ENCODE measurements around the gene VCPKMT.
"Not testable (repeated sequence)": the region's sequence is repeated elsewhere in the genome, so short reads cannot be mapped to it uniquely, and the experiment has no call there.

Gene VCPKMT

DNA sequence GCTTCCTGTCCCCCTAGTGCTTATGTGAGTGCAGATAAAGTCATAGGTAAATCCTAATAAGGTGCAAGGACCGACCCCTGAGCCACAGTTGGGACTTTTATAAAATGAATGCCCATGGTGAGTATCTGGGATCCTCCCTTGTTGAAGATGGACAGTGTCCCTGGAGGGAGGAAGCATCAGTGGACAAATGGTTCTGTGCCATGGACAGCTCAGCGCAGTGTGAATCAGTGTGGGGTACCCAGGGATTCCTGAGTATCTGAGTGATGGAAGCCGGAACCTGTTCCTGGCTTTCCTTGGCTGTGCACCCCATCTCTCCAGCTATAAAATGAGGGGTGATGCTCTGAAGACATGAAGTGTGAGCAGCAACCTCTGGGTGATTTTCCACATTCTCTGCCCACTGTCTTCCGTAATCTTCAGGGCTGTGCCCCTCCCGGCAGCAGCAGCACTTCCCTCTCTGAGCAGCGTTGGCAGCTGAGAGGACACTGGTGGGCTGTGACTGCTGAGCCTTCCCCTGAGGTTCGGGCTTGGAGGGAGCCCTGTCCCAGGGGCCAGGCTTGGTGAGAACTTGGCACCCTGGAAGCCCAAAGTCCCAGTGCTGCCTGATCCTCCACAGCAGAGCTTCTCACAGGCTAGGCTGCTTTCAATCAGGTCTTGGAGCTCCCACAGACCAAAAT lies 25.0 kb downstream of the VCPKMT start:
- no peak for DNase-seq

DNA sequence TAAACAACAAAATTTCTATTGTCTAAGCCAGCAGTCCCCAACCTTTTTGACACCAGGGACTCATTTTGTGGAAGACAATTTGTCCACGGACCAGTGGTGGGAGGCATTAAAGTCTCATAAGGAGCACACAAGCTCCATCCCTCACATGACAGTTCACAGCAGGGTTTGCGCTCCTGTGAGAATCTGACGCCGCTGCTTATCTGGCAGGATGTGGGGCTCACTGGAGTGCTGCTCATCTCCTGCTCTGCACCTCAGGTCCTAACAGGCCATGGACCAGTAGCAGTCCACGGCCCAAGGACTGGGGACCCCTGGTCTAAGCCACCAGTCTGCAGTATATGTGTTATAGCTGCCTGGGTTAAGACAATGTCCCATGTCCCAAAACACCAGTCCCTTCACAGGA lies 27.2 kb downstream of the VCPKMT start:
- no peak for DNase-seq

DNA sequence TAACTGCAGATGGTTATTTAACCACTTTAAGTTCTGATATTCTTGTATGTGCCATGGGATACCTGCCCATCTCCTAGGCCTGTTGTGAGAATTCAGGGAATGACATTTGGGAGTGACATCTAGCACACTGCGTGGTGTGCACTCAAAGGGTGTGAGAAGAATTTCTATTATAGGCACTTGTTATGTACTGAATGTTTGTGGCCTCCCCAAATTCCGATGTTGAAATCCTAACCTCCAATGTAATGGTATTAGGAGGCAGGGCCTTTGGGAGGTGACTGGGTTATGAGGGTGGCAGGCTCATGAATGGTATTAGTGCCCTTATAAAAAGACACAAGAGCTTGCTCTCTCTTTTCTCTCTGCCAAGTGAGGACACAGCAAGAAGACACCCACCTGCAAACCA lies 27.6 kb downstream of the VCPKMT start:
- no peak for DNase-seq

DNA sequence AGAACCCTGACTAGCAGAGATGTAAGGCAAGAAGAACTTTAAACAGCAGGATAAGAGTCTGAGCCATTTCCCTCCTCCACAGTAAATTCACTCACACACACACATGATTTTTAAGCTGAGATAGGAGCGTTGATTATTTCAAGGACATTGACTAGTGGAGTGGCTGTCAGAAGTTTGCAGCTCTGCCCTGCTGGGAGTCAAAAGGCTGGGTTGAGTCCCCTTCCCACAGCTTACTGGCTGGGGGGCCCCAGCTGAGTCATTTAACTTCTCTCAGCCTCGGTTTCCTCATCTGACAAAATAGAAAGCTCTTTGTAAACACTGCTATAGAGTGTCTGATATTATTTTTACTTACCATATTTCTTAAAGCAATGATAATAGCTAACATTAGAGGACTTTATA lies 28.3 kb downstream of the VCPKMT start:
- DNase-seq: no peak

DNA sequence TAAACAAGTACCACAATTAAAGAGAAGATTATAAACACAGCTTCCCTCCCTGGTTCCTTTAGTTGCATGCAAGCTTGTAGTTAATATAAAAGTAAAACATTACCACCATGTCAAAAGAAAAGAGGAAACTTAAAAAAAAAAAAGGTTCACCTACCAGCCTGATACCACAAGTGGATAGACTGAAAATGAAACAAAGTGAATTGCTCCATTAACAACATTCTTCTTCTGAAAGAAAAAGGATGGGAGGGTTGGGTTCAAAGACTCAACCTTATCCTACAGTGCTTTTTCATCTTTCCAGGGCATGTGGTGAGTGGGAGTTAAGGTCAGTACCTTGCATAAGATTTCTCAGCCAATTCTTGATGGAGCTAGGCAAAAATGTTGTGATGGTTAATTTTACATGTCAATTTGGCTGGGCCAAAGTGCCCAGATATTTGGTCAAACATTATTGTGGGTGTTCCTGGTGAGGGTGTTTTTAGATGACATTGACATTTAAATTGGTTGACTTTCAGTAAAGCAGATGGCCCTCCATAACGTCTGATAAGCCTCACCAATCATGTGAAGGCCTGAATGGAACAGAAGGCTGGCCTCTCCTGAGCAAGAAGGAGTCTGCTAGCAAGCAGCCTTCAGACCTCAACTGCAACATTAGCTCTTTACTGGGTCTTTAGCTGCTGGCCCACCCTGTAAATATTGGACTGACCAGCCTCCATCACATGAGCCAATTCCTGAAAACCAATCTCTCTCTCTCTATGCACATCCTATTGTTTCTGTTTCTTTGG lies 28.8 kb downstream of the VCPKMT start:
- DNase-seq: no peak

DNA sequence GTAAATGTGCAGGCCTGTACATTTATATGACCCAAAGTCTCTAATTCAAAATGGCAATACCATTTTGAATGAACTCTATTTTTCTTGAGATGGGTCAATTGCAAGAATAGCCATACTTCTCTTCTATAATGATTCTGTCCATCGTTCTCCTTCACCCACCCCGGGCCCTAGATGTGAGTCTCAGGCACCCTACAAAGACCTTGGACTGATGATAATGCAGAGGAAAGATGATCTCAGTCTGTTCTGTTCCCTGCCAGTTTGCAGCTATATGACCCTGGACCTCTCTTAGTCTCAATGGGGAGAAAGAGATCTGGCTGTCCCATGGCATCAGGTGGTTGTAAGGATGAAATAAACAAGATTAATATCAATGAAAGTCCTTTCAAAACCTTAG lies 30.1 kb downstream of the VCPKMT start:
- DNase-seq: no peak

DNA sequence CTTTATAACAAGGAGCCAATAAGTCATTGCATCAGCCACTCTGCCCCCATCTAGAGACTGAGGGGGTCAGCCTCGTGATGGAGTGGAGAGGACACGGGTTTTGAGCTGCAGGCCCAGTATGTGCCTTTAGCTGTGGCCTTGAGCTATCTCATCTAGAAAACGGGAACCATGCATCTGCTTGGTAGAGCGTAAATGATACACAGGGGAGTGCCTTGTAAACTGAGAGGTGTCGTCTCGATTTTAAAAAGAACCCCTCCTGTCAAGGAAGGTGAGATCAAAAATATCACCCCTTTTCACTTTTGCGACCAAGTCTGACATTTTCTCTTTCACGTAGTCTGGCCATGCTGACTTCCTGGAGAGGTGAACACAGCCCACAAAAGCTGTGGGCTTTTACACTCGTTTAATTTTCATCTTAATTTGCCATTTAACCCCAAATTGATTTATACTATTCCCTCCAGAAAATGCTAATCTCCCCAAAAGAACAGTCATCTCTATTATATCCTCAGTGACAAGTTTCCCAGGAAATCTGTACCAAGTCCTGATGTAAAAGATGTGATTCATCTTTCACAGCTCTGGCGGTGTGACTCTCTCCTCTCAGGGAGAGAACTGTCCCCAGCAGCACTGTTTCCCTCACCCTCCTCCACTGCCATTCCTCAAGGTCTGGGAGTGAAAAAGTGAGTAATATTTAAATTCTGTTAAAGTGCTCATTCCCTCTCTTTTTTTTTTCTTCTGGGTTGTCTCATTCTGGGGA lies 30.6 kb downstream of the VCPKMT start:
- DNase-seq: no peak

DNA sequence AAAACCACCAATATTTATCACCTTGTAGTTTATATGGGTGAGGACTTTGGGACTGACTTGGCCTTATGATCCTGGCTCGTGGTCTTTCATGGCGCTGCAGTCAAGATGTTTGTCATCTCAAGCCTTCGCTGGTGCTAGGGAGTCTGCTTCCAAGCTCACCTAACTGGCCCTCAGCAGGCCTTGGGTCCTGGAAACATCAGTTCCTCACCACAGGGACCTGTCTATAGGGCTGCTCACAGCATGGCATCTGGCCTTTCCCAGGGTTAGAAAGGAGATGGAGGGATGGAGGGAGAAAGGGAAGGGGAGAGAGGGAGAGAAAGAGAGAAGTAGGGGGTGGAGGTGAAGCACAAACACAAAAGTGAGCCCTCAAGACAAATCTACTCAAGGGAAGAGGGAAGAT lies 31.7 kb downstream of the VCPKMT start:
- no peak for DNase-seq

DNA sequence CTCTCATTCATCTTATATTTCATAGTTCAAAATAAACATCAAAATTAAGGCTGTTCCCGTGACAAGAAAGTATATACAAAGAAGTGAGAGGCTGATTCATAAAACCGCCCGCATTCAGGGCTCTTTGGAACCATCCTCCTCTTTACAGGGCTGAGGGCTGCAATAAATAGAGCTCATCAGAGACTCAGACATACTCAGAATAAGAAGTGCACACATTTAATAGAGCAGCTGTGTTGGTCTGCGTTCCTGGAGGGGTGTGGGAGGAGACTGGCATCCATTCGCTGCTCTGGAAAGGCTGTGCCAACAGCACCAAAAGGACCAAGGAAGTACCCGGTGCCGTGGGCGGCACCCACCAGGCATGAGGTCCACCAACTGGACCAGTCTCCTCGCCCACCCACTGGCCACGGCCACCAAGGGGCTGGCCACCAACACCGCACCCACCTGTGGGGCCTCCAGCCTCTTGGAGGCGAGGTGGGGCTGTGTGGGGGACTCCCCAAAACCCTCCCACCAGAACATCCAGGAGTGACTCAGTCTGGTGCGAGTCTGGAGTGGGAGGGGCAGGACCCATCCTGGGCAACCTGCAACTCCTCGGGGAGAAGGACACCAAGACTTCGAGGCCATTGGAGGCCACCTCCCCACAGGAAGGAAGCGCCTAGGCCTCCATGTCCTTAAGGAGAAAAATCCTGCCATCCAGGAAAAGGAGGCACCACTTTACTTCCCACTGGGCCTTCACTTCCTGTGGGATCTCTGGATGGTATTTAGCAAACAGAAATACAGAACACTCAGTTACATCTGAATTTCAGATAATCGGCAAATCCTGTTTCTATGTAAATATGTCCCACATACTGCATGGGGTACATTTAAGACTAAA lies 32.7 kb downstream of the VCPKMT start:
- DNase-seq: no peak

DNA sequence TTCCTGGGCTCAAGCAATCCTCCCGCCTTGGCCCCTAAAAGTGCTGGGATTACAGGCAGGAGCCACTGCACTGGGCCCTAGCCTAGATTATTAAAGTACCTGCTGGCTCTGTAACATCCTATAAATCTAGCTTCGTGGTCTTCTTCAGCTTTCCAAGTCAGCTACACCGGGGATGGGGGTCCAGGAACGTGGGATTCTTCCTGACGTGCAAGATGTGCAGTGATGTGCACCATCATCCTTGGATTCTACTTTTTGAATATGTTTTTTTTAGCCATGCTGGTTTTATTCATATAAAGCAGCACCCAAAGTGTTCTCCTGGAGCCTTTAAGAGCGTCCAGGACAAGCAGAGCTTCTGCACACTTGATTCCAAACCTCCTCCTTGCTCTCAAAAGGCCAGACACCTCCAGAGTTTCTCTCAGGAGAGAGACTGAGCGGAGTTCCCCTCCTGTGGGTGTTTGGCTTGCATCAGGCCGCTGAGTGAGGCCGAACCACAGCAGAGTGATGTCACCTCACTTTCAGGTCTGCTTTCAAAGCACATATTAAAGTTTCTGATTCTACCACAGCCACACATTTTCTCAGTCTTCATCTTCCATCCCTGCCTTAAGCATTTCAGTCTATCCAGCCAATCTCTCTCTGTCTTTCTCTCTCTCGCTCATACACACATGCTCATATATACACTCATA lies 33.4 kb downstream of the VCPKMT start:
- no peak for DNase-seq

DNA sequence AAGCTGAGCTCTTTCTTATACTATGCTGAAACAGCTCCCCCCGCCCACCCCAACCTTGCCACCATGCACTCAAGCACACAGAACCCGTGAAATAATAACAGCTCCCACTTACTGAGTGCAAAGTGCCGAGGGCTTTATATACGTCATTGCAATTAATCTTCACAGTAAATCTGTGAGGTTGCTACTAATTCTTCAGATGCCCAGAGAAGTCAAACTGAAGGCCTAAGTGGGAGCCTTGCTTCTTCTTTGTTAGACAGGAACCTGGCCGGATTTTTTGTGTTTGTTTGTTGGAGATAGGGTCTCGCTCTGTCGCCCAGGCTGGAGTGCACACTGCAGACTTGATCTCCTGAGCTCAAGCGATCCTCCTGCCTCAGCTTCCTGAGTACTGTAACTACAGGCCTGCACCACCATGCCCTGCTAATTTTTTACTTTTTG lies 34.0 kb downstream of the VCPKMT start:
- no peak for DNase-seq

DNA sequence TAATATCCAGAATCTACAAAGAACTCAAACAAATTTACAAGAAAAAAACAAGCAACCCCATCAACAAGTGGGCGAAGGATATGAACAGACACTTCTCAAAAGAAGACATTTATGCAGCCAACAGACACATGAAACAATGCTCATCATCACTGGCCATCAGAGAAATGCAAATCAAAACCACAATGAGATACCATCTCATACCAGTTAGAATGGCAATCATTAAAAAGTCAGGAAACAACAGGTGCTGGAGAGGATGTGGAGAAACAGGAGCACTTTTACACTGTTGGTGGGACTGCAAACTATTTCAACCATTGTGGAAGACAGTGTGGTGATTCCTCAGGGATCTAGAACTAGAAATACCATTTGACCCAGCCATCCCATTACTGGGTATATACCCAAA lies 37.3 kb downstream of the VCPKMT start:
- not testable (repeated sequence) for DNase-seq

DNA sequence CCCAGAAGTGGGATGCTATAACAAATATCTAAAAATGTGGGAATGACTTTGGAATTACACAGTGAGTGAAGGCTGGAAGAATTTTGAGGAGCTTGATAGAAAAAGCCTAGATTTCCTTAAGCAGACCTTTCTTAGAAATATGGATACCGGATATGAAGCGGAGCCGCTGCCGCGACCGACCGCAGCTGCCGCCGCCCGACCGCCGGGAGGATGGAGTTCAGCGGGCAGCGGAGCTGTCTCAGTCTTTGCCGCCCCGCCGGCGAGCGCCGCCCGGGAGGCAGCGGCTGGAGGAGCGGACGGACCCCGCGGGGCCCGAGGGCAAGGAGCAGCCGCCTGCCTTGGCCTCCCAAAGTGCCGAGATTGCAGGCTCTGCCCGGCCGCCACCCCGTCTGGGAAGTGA lies 42.7 kb downstream of the VCPKMT start:
- not testable (repeated sequence) for DNase-seq

DNA sequence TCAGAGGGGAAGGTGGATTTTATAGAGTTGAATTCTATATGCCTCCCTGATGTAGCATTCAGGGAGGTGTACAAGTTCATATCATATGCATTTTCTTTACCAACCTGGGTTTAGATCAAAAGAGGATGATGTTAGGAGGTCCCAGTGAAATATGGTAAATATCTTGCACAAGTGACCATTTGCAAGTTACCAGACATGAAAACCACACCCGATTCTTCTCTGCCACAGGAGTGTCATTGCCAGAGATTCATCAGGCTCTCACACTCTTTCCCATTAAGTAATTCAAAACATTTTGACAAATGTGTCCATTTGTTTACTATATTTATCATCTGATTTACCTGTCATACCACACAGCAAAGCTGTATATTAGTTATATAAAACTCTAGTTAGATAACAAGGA lies 44.0 kb downstream of the VCPKMT start:
- DNase-seq: no peak

DNA sequence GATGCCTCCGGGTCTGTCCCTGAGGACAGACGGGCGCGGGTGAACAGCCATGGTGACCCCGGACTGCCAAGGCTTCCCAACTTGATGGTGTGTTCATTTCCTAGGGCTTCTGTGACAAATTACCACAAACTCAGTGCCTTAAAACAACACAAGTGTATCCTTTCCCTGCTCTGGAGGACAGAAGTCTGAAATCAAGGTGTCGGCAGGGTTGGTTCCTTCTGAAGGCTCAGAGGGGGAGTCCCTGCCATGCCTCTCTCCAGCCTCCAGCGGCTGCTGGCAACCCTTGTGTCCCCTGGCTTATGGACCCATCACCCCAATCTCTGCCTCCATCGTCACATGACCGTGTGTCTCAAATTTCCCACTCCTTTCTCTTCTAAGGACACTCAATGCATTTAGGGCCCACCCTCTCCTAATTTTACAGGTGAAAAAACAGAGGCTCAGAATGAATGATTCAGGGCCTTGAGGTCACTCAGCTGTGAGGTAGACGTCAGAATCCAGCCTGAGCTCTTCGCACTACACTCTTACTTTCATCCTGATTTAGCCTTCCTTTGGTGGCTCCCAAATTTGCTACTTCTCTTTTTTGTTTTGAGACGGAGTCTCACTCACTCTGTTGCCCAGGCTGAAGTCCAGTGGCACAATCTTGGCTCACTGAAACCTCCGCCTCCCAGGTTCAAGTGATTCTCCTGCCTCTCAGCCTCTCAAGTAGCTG lies 45.4 kb downstream of the VCPKMT start:
- no peak for DNase-seq

DNA sequence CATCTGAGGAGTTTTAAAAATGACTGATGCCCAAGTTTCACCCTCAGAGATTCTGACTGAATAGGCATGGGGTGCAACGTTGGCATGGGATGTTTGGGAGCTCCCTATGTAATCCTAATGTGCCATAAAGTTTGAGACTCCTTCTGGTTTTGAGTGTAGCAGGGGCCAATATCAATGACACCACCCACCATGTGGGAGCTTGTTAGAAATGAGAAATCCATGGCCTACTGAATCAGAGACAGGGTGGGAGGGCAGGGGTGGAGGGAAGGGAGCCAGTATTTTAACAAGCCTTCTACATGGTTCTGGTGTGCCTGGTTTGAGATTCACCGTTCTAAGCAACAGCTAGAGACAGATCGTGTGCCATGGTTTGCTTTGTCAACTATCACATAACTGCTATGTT lies 46.1 kb downstream of the VCPKMT start:
- DNase-seq: no peak

DNA sequence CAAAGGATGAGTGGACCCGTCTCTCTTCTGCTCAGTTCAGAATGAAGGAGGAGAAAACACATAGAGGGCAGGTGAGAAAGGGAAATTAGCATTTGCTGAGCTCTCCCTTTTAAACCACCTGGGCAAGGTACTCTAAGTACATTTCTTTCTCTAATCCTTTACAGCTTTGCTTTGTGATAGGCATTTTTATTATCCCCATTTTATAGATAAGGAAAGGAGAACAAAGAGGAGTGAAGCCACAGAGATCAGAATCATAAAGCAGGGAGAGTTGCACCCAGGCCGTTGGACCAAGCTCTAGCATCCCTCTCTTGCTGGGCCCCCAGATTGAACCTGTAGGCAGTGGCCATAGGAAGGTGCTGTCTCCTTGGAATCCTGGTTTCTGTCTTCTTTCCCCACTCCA lies 47.0 kb downstream of the VCPKMT start:
- DNase-seq: no peak

DNA sequence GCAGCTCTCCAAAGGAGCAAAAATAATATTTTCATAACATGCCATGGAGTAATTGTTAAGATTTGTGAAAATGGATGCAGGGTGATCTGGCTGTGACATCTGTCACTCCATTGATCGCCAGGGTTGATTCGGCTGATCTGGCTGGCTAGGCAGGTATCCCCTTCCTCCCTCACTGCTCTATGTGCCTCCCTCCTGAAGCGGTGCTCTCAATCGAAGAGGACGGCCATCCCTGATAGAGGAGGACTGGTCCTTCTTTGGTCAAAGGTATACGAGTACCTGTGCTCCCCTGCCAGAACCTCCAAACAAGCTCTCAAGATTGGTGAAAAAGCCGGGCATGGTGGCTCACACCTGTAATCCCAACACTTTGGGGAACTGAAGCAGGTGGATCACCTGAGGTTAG lies 47.9 kb downstream of the VCPKMT start:
- no peak for DNase-seq

DNA sequence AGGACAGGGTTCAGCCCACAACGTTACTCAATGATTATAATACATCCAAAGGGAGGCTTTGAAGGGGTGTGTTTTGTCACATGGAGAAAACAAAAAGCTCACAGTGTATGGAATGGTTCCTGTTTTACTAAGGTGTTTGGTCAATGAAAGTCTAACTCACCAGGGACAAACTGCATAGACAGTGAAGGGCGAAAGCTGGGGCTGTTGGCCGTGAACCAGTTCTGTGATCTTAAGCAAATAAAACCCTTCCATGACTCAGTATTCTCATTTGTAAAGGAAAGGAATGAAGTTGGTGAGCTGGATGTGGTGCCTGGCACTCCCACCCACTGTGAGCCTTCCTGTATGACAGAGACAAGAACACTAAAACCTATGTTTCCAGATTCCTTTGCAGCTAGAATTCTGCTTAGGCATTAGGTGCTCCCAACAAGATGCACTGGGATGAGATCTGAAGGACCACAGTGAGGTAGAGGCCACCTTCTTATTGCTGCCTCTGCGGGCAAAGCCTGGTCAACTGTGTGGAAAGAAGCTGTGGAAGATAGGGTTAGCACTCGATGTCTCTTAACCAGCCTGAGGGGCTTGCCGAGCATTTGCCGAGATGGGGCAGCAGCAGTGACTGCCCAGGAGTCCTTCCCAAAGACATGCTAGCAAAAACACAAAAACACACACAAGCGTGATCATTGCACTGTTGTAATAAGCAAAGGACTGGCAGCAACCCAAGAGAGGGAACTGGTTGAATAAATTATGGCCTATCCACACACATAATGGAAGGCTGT lies 48.5 kb downstream of the VCPKMT start:
- no peak for DNase-seq

DNA sequence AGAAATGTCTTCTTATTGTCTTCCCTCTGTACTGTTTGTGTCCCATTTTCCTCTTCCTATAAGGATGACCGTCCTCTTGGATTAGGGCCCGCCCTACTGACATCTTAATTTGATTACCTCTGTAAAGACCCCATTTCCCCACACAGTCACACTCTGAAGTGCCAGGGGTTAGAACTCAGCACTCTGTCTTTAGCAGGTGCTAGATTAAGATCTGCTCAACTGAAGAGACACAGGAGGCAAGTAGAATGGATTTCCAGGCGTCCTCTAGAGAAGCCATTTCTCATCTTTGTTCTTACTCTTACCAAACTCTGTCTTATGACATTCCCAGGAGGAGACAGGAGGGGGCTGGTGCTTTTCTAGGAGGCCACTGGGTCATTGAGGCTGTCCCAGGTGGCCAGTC lies 50.8 kb downstream of the VCPKMT start:
- no peak for DNase-seq

DNA sequence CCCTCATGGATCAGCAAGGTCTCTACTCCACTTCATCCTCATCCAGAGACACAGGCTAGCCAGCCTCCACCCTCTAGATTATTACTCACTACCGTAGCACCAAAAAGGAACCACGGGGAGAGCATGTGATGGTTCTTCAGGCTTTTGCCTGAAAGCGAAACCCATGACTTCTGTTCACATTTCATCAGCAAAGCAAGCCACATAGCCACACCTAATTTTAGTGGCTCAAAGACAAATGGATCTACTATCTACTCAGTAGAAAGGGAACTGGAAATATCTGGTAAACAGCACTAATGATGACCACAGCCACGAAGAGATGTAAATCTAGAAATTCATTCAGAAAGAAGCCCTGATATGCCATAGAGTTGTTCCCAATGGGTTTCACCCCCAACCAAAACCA lies 51.4 kb downstream of the VCPKMT start:
- peak; percentile 28 to 37 for DNase-seq

All from Kasumi-1 (cell line).